Esophagus muscularis mucosa (tissue), 4 donors: Measurements from ENCODE around the gene ACTN4. TPM values are rescaled to one million over a fixed set of nuclear protein-coding genes. Genes with fewer than 3 reads are reported as not detected.

Experiments used
- DNase-seq: peaks from one replicate; pipeline ENCODE4 v3.0.0-alpha.2; 2017; ENCODE audit errors: extremely low spot score
- H3K27ac ChIP-seq, 4 donors: fragments of 200-600 bp; sonication (generic); replicated peaks in 1 of 4; 1 replicate in 3 of 4; 2 replicates in 1 of 4; pipeline ENCODE4 v1.5.1; 2016 to 2019; ENCODE audit warnings: mild to moderate bottlenecking in 1 of 4
- H3K27me3 ChIP-seq, 4 donors: fragments of 200-600 bp; sonication (generic); one replicate each; pipeline versions ENCODE4 v1.5.1 to v1.6.0; 2016 to 2019
- H3K36me3 ChIP-seq, 4 donors: fragments of 200-600 bp; sonication (generic); one replicate each; pipeline ENCODE4 v1.5.1; 2016 to 2019
- H3K4me1 ChIP-seq, 4 donors: fragments of 200-600 bp; sonication (generic); one replicate each; pipeline ENCODE4 v1.5.1; 2016 to 2019
- H3K4me3 ChIP-seq, 4 donors: fragments of 200-600 bp; sonication (generic); 1 replicate in 2 of 4; 2 replicates in 2 of 4; pipeline ENCODE4 v1.5.1; 2016 to 2019; ENCODE audit warnings: mild to moderate bottlenecking in 4 of 4, moderate library complexity in 1 of 4
- H3K9me3 ChIP-seq, 4 donors: fragments of 200-600 bp; sonication (generic); 1 replicate in 3 of 4; 2 replicates in 1 of 4; pipeline ENCODE4 v1.5.1; 2016 to 2019
- CTCF ChIP-seq, 3 experiments: fragments of 200-600 bp in 2 of 3; fragments of 450-650 bp in 1 of 3; sonication (generic) in 2 of 3; IDR thresholded peaks; one replicate each; pipeline ENCODE4 v1.5.1; 2017 to 2019; ENCODE audit warnings: antibody characterized with exemption in 3 of 3, mild to moderate bottlenecking in 2 of 3, moderate library complexity in 1 of 3
- EP300 ChIP-seq: sonication (generic); formaldehyde crosslinking; IDR thresholded peaks from one replicate; pipeline ENCODE4 v1.6.1; 2017; ENCODE audit warnings: antibody characterized with exemption
- POLR2A ChIP-seq: fragments of 450-650 bp; IDR thresholded peaks from one replicate; pipeline ENCODE4 v1.6.1; 2017; ENCODE audit warnings: antibody characterized with exemption, moderate library complexity, mild to moderate bottlenecking, low read depth
- POLR2AphosphoS5 ChIP-seq, 2 donors: sonication (generic); formaldehyde crosslinking; IDR thresholded peaks; one replicate each; pipeline ENCODE4 v1.6.1; 2017; ENCODE audit warnings: antibody characterized with exemption in 2 of 2
- WGBS: methylation state at CpG from one replicate; pipeline ENCODE4 v1.1.5; 2018; 5-methylcytosine and 5-hydroxymethylcytosine counted together
- intact Hi-C: fragments of 100-400 bp; cut with DNase I; formaldehyde crosslinking; loops from one replicate; pipeline ENCODE4 v1.15.1; 2023
- total RNA-seq, 4 donors: library from RNA; depleted of rRNA; stranded (reverse); fragments of >200 nt; gene quantifications; one replicate each; pipeline versions ENCODE4 v1.1.0 to v1.2.1, GENCODE V29; 2016

The ACTN4 gene
- total RNA-seq, 4 donors from 2014 or later: 416 to 816 (median 598) TPM

- Histone ChIP-seq H3K4me3 (no peak overlapping the region), H3K4me1 (peaks cover 16 to 23% (median 16%) of the 10 kb centered on the region in 4 donors), H3K36me3 (peaks cover 0 to 34% (median 23%) of the 10 kb centered on the region in 4 donors), H3K9me3 (no peaks in the 10 kb centered on the region), H3K27ac (peak overlapping the region; percentile 28 to 60 (median 42)), H3K27me3 (no peaks in the 10 kb centered on the region)
- no peak for DNase-seq
- intact Hi-C loops: no loop called here
- WGBS: 78% methylated on average over 4 of the region's 4 CpGs
- TF ChIP-seq EP300: no peak
- peak; percentile 67 to 71 for TF ChIP-seq POLR2AphosphoS5 (IDR thresholded peaks at IDR 0.05)
Observed at GRCh38 chr19:38640368-38640767, 7.1 kb upstream of the ACTN4 start.

GRCh38 chr19:38642176-38642575 is 5.3 kb upstream of the ACTN4 start:
- no peaks in the 10 kb centered on the region for H3K27me3 ChIP-seq
- no peak for TF ChIP-seq POLR2AphosphoS5 (IDR thresholded peaks at IDR 0.05)
- H3K4me1 ChIP-seq: peaks cover 8 to 22% (median 14%) of the 10 kb centered on the region in 4 donors
- H3K4me3 ChIP-seq: no peak overlapping the region
- H3K36me3 ChIP-seq: peaks cover 0 to 20% (median 7%) of the 10 kb centered on the region in 4 donors
- intact Hi-C loops: no loop called here
- 95% methylated on average over 9 of the region's 9 CpGs for WGBS
- H3K27ac ChIP-seq: no peak overlapping the region
- H3K9me3 ChIP-seq: no peaks in the 10 kb centered on the region
- no peak for DNase-seq

GRCh38 chr19:38644719-38645118 is 2.7 kb upstream of the ACTN4 start:
- no peak for DNase-seq
- H3K9me3 ChIP-seq: no peaks in the 10 kb centered on the region
- WGBS: 93% methylated on average over 8 of the region's 8 CpGs
- H3K4me1 ChIP-seq: peaks cover 11 to 21% (median 16%) of the 10 kb centered on the region in 4 donors
- H3K27me3 ChIP-seq: no peaks in the 10 kb centered on the region
- no peak overlapping the region for H3K4me3 ChIP-seq
- no peak overlapping the region for H3K27ac ChIP-seq
- no peak for TF ChIP-seq CTCF (IDR thresholded peaks at IDR 0.05)
- no peak for TF ChIP-seq POLR2A
- TF ChIP-seq POLR2AphosphoS5 (IDR thresholded peaks at IDR 0.05): no peak
- TF ChIP-seq EP300: no peak
- intact Hi-C loops: loop anchor here (5.0 kb wide), 1 partner anchor 203 kb away; the partner anchor contains the start of gene HNRNPL
- H3K36me3 ChIP-seq: peaks cover 0 to 8% (median under 1%) of the 10 kb centered on the region in 4 donors

- intact Hi-C loops: loop anchor here (5.0 kb wide), 1 partner anchor 199 kb away; the partner anchor contains the start of gene HNRNPL
- H3K4me3 ChIP-seq: peak overlapping the region; percentile 97 to 100 (median 98)
- no peaks in the 10 kb centered on the region for H3K27me3 ChIP-seq
- H3K4me1 ChIP-seq: peaks cover 40 to 48% (median 46%) of the 10 kb centered on the region in 4 donors
- WGBS: under 1% methylated on average over 19 of the region's 19 CpGs
- TF ChIP-seq CTCF (IDR thresholded peaks at IDR 0.05): no peak
- TF ChIP-seq POLR2A: no peak
- no peak for TF ChIP-seq POLR2AphosphoS5 (IDR thresholded peaks at IDR 0.05)
- no peak for TF ChIP-seq EP300
- H3K36me3 ChIP-seq: no peaks in the 10 kb centered on the region
- no peak for DNase-seq
- H3K9me3 ChIP-seq: no peaks in the 10 kb centered on the region
- H3K27ac ChIP-seq: peak overlapping the region; percentile 92 to 99 (median 98)
Observed at GRCh38 chr19:38647966-38648768, 718 bp downstream of the ACTN4 start.

GRCh38 chr19:38648769-38649304 is 1.4 kb downstream of the ACTN4 start:
- H3K9me3 ChIP-seq: no peaks in the 10 kb centered on the region
- intact Hi-C loops: loop anchor here (5.0 kb wide), 1 partner anchor 198 kb away; the partner anchor contains the start of gene HNRNPL
- H3K4me3 ChIP-seq: peak overlapping the region; percentile 97 to 100 (median 98)
- under 1% methylated on average over 13 of the region's 13 CpGs for WGBS
- H3K27ac ChIP-seq: peak overlapping the region; percentile 92 to 99 (median 98)
- TF ChIP-seq POLR2AphosphoS5 (IDR thresholded peaks at IDR 0.05) (peak; percentile 21 to 24), CTCF (IDR thresholded peaks at IDR 0.05) (no peak)
- no peaks in the 10 kb centered on the region for H3K27me3 ChIP-seq
- peaks cover 46 to 54% (median 52%) of the 10 kb centered on the region in 4 donors for H3K4me1 ChIP-seq
- no peak for DNase-seq
- no peaks in the 10 kb centered on the region for H3K36me3 ChIP-seq
